ENCODE measurements around the gene LMTK3.

The LMTK3 gene

GRCh38 chr19:48556163-48556562, 44.5 kb upstream of the LMTK3 start:
- H3K4me3 ChIP-seq (replicated peaks; ENCODE audit: insufficient read depth, low read length) = no peak overlapping the region
- H3K27ac ChIP-seq (replicated peaks) = no peak overlapping the region
- H3K27me3 ChIP-seq (ENCODE audit: insufficient read depth, poor library complexity, severe bottlenecking) = peaks cover 18% of the 10 kb centered on the region
- TF ChIP-seq GABPA (IDR thresholded peaks at IDR 0.05; ENCODE audit: low read depth) = no peak
- no peak for TF ChIP-seq CTCF (IDR thresholded peaks at IDR 0.05; ENCODE audit: insufficient read depth, low read length)
- TF ChIP-seq SPI1 (IDR thresholded peaks at IDR 0.05; ENCODE audit: borderline replicate concordance, low read depth) = no peak
- no peak for TF ChIP-seq POLR2AphosphoS5 (IDR thresholded peaks at IDR 0.05; ENCODE audit: low read depth)
- no peak for TF ChIP-seq REST (IDR thresholded peaks at IDR 0.05; ENCODE audit: insufficient replicate concordance, low read depth)
- DNase-seq (ENCODE audit: low read depth in 1 of 2, low spot score in 1 of 2) = no peak

- no peak for TF ChIP-seq POLR2AphosphoS5 (IDR thresholded peaks at IDR 0.05; ENCODE audit: low read depth)
- no peak for TF ChIP-seq CTCF (IDR thresholded peaks at IDR 0.05; ENCODE audit: insufficient read depth, low read length)
- TF ChIP-seq REST (IDR thresholded peaks at IDR 0.05; ENCODE audit: insufficient replicate concordance, low read depth) = no peak
- TF ChIP-seq GABPA (IDR thresholded peaks at IDR 0.05; ENCODE audit: low read depth) = no peak
- TF ChIP-seq SPI1 (IDR thresholded peaks at IDR 0.05; ENCODE audit: borderline replicate concordance, low read depth) = no peak
- no peak overlapping the region for H3K4me3 ChIP-seq (replicated peaks; ENCODE audit: insufficient read depth, low read length)
- no peak for DNase-seq (ENCODE audit: low read depth in 1 of 2, low spot score in 1 of 2)
Observed at GRCh38 chr19:48554385-48555091, 42.9 kb upstream of the LMTK3 start.

GRCh38 chr19:48553676-48554384, 42.2 kb upstream of the LMTK3 start:
- Histone ChIP-seq H3K27me3 (ENCODE audit: insufficient read depth, poor library complexity, severe bottlenecking) (peaks cover 19% of the 10 kb centered on the region), H3K27ac (replicated peaks) (no peak overlapping the region), H3K4me3 (replicated peaks; ENCODE audit: insufficient read depth, low read length) (no peak overlapping the region)
- TF ChIP-seq SPI1 (IDR thresholded peaks at IDR 0.05; ENCODE audit: borderline replicate concordance, low read depth) (no peak), POLR2AphosphoS5 (IDR thresholded peaks at IDR 0.05; ENCODE audit: low read depth) (no peak), REST (IDR thresholded peaks at IDR 0.05; ENCODE audit: insufficient replicate concordance, low read depth) (no peak)
- DNase-seq (ENCODE audit: low read depth in 1 of 2, low spot score in 1 of 2) = no peak

More at GRCh38 chr19:48554385-48555091, 42.9 kb upstream of the LMTK3 start:
- Histone ChIP-seq H3K27ac (replicated peaks) (no peak overlapping the region), H3K27me3 (ENCODE audit: insufficient read depth, poor library complexity, severe bottlenecking) (peaks cover 19% of the 10 kb centered on the region)
